HG03196 (cell line): Measurements from ENCODE around the gene SDR9C7.
"Not testable (repeated sequence)": the region's sequence is repeated elsewhere in the genome, so short reads cannot be mapped to it uniquely, and the experiment has no call there.

Source experiments
- ATAC-seq: cut with Tn5 transposase; IDR thresholded peaks from one replicate; pipeline ENCODE4 v1.9.1; 2021; ENCODE audit not compliant: unreplicated experiment

Gene SDR9C7

DNA sequence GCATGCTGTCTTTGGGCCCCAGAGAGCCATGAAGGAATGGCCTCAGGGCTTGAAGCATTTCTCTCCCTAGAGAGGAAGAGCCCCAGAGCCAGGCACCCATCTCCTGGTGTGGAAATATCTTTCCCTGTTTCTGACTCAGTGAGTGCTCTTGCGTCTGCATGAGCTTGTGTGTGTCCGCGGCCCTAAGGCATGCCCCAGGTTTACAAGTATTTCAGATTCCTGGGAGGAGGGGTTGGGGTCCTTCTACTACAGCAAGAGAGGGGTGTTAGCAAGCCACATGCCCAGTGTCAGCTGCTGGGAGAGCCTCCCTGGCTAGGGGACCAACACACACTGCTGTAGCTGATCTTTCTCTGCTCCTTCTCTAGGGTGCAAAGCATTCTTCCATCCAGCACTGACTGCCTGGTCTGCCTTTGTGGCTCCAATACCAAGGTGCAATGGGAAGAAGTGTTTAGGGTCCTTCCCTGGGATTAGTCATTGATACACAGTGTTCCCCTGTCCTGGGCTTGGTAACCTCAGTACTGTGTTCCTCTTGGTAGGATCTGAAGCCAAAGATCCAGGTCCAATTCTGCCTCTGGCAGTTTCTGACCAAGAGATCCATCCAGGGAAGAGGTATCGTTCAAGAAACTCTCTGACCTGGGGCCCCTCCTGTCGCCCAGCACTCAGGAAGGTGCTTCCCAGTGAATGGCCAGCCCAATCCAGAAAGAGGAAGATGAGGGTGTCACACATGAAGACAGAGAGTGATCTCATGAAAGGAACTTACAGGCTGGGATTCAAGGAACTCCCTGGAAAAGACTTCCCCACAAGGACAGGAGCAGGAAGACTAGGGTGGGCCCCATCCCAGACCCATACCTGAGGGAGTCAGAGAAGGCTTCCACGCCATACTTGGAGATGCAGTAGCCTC lies 20.1 kb upstream of the SDR9C7 start:
- ATAC-seq, result no peak

DNA sequence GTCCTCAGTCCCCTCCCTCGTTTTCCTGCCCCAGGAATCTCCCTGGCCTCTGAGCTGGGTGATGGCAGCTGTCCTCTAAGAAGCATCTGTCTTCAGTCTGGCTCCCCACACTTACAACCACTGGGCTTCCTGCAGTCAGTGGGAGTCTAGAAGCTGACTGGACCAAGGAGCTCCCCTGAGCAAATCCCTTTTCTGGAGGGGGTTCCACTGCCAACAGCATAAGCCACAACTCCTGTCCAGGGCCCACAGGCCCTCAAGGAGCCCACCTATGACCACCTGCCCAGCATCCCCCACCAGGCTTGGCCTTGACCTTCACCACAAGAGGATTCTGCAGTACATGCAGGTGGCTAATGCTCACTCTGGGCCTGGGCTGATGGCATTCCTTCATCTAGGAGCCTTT lies 19.1 kb upstream of the SDR9C7 start:
- no peak for ATAC-seq

DNA sequence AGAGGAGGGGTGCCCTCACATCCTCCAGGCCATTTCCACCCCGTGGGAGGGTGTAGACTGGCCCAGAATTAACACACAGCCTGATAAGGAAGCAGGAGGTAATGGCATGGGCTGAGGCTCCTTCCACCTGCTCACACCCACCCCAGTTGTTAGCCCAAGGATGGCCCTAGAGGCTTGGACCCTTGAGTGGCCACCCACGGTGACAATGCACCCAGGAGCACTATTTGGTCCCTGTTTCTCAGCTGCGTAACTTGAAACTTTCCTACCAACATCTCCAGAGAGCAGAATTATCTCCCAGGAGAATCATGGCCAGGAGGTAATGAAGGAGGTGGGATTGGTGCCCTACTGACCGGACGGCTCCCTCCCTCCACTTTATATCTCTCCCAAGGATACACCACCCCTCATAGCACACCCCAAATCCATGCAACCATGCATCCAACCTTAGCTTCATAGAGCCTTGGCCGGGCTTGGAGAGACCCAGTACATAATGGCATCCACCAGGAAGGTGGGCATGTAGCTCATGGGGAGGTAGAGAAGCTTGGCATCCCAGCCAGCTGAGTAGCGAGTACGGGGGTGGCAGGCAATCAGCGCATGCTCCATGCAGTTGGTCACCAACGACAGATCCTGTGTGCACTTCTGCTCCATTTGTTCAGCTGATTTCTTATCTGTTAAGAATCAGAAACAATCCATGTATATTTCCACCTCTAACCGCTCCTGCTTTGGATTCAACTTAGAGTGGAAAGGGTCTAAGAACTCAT lies 17.6 kb upstream of the SDR9C7 start:
- ATAC-seq, result no peak

DNA sequence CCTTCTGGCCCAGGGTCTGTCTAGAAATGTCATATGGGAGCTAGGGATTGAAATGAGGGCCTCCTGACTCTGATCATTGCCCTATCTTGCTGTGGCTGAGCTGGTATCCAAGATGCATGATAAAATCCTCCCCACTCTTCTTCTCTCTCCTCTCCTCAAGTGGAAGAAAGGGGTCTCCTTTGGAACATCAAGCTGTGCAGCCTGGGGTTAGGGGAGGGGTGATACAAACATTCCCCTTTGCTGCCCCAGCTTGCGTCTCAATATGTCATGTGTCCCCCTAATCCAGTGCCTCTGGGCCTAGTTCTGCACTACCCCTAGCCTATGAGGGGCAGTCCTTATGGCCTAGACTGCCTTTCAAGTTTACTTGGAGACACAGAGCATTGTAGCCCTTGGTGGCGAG lies 14.7 kb upstream of the SDR9C7 start:
- no peak for ATAC-seq

- no peak for ATAC-seq
Measured at GRCh38 chr12:56948457-56948777, 14.2 kb upstream of the SDR9C7 start.

GRCh38 chr12:56947633-56948456 lies 13.6 kb upstream of the SDR9C7 start:
- ATAC-seq, result no peak

GRCh38 chr12:56943878-56944277 lies 9.7 kb upstream of the SDR9C7 start:
- ATAC-seq, result no peak

GRCh38 chr12:56943374-56943773 lies 9.2 kb upstream of the SDR9C7 start:
- ATAC-seq, result not testable (repeated sequence)

DNA sequence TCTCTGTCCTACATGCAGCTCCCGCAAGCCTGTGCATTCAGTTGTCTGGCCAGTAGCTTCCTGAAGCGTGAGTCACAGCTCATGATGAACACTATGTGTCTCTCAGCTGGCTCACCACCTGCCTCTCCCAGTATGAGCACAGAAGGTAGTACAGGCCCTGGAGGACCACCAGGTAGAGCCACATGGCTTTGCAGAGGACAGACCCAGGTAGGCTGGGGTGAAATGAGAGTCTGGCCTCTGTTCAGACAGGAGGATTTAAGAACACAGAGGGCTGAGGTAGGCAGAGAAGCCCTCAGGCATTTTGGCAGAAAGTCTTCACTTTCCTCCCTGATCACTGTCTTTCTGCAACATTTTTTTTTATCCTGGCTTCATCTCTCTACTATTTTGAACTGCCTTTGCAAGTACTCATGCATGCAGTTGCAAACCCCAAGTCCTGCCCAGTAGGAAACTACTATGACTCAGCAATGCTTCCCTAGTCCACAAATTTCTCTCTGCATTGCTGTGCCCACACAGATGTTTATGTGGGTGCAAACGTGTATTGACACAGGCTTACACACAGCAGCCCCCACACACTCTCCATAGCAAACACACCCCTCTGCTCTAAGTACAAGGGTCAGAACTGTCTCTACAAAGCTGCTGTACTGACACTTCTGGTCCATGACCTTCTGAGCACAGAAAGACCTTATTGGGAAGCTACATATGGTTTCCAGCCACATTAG lies 7.2 kb upstream of the SDR9C7 start:
- no peak for ATAC-seq

GRCh38 chr12:56940942-56941298 lies 6.7 kb upstream of the SDR9C7 start:
- ATAC-seq, result not testable (repeated sequence)

- ATAC-seq, result no peak
Measured at GRCh38 chr12:56935752-56936151, 1.5 kb upstream of the SDR9C7 start.

GRCh38 chr12:56935157-56935556 lies 949 bp upstream of the SDR9C7 start:
- no peak for ATAC-seq

DNA sequence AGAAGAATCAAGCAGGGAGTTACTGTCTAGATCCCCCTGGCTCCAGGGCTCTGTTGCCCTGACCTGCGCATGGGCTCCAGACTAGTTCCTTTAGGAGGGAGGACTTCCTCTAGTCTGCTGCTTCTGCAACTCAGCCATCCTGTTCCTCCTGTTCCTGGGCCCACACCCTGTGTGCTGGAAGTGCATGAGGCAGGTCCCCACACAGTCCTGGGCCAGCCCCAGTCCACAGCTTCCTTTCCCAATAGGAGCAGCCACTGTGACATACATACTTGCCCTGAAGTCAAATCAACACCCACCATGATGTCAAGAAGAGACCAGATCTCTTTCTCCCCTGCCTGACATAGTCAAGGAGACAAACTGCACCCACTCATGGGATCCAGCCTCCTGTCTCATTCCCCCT lies 1.3 kb downstream of the SDR9C7 start:
- ATAC-seq, result no peak

GRCh38 chr12:56932146-56932545 lies 2.1 kb downstream of the SDR9C7 start:
- ATAC-seq, result no peak

DNA sequence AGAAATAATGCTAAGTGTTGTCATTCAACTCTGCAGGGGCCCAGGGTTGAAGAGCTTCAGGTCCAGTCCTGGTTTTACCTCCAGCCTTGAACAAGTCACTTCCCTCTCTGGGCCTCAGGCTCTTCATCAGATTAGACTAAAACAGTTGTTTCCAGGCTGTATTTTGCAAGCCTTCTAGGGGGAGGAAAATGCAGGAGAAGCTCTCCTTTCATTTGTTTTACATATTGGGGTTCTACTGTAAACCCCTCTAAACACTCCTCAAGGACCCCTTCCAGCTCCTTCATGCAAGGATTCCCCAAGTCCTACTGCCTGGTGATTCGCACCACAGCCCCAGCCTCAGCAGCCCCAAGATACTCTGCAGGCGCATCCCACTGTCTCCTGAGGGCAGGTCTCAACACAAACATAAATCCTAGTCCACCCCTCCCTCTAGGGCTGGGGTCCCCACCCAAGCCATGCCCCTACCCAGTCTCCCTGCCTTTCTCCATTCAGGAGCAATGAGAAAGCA lies 2.7 kb downstream of the SDR9C7 start:
- ATAC-seq, result no peak

DNA sequence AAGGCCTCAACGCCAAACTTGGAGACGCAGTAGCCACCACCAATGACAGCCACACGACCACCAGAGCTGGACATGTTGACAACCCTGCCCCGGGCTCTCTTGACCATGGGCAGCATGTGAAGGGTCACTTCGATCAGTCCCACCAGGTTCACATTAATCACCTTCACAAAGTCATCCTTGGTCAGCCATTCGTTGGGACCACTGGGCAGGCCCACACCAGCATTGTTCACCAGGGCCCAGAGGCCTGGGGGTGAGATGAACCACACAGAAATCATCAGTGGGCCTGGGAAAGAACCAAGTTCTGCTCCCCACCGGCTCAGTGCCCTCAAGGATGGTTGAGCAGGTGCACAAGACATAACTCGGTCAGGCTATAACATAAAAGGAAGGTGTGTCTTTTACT lies 4.0 kb downstream of the SDR9C7 start:
- no peak for ATAC-seq

GRCh38 chr12:56929780-56930179 lies 4.4 kb downstream of the SDR9C7 start:
- ATAC-seq, result no peak

GRCh38 chr12:56928262-56928661 lies 5.9 kb downstream of the SDR9C7 start:
- ATAC-seq, result no peak

GRCh38 chr12:56927281-56927680 lies 6.9 kb downstream of the SDR9C7 start:
- ATAC-seq, result no peak

GRCh38 chr12:56922031-56922430 lies 12.2 kb downstream of the SDR9C7 start:
- no peak for ATAC-seq

GRCh38 chr12:56921346-56921745 lies 12.9 kb downstream of the SDR9C7 start:
- ATAC-seq, result no peak
